NT2/D1 (cell line): ENCODE measurements around the gene HRH1.

Experiments
- SUZ12 ChIP-seq: IDR thresholded peaks from 2 replicates; pipeline ENCODE4 v1.6.1; 2011; ENCODE audit not compliant: insufficient read length, insufficient read depth; ENCODE audit errors: extremely low read depth
- YY1 ChIP-seq: IDR thresholded peaks from 2 replicates; pipeline ENCODE4 v1.6.1; 2011; ENCODE audit not compliant: insufficient read length, insufficient read depth
- ZNF274 ChIP-seq: IDR thresholded peaks from 2 replicates; pipeline ENCODE4 v1.6.1; 2011; ENCODE audit warnings: mild to moderate bottlenecking, low read depth, low read length

DNA sequence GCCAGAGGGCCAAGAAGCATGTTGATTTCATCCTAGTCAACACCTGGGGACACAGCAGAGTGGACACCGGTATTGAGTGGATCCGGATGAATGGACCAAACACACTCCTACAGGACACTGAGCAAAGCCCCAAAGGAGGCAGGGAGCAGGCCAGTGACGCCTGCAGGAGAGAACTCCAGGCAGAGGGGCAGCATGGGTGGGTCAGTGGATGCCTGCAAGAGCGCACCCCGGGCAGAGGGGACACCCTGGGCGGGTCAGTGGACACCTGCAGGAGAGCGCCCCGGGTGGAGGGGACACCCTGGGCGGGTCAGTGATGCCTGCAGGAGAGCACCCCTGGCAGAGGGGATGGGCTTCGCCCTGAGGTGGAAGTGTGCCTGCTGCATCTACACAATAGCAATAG lies 27.6 kb upstream of the HRH1 start:
- TF ChIP-seq ZNF274, result no peak
- no peak for TF ChIP-seq SUZ12
- no peak for TF ChIP-seq YY1
